ENCODE data around the gene EVI5. TPM values are rescaled to one million over a fixed set of nuclear protein-coding genes. Genes with fewer than 3 reads are reported as not detected.
"Not testable (repeated sequence)": the region's sequence is repeated elsewhere in the genome, so short reads cannot be mapped to it uniquely, and the experiment has no call there.

Gene EVI5
- total and polyA plus RNA-seq, 2 donors (not counting 1 experiment from before 2014, with no cell fraction given), result 1.5 to 36.3 TPM

GRCh38 chr1:92638498-92638897, 146.4 kb downstream of the EVI5 start:
- Mint-ChIP-seq H3K27ac (no peak overlapping the region), H3K9me3 (ENCODE audit: insufficient read depth) (peaks cover 6% of the 10 kb centered on the region), H3K27me3 (no peaks in the 10 kb centered on the region), H3K4me1 (no peaks in the 10 kb centered on the region), H3K4me3 (no peak overlapping the region)
- no peak overlapping the region for H3K27ac ChIP-seq (ENCODE audit: low read length in 2 of 2)
- no peaks in the 10 kb centered on the region for H3K4me1 ChIP-seq (ENCODE audit: control insufficient read depth in 2 of 2, insufficient read depth in 2 of 2, low read length in 2 of 2)
- no peak overlapping the region for H3K4me3 ChIP-seq (ENCODE audit: control extremely low read depth in 1 of 5, extremely low read depth in 1 of 5, insufficient read depth in 1 of 5, low read depth in 2 of 5, low read length in 4 of 5)
- TF ChIP-seq CTCF (IDR thresholded peaks at IDR 0.05), result no peak
- no peak for TF ChIP-seq EZH2 (IDR thresholded peaks at IDR 0.05; ENCODE audit: borderline replicate concordance, insufficient read depth, low read depth, low read length, poor library complexity, severe bottlenecking)
- ChIA-PET POLR2A (no interaction called here), CTCF (no interaction called here)
- H3K9ac ChIP-seq (ENCODE audit: low read length), result no peak overlapping the region
- H4K20me1 ChIP-seq (ENCODE audit: control insufficient read depth, insufficient read depth, low read length, poor library complexity, severe bottlenecking), result no peaks in the 10 kb centered on the region
- DNase-seq, result no peak
- ATAC-seq (ENCODE audit: low read depth), result no peak
- H3K79me2 ChIP-seq (ENCODE audit: control insufficient read depth, insufficient read depth, low read length), result no peaks in the 10 kb centered on the region
- peaks cover 0 to 2% (median 0%) of the 10 kb centered on the region in 3 donors for H3K9me3 ChIP-seq (ENCODE audit: control extremely low read depth in 1 of 3, control insufficient read depth in 2 of 3, insufficient read depth in 1 of 3, low read length in 2 of 3)
- H3K27me3 ChIP-seq (replicated peaks in 1 of 4; ENCODE audit: control extremely low read depth in 1 of 4, control insufficient read depth in 3 of 4, insufficient read depth in 4 of 4, low read length in 3 of 4), result no peaks in the 10 kb centered on the region
- no peak overlapping the region for H3K4me2 ChIP-seq (replicated peaks; ENCODE audit: low read depth, low read length, poor library complexity, severe bottlenecking)
- intact Hi-C loops (cut with micrococcal nuclease), result no loop called here
- H2AFZ ChIP-seq (ENCODE audit: insufficient read depth, low read depth, low read length, poor library complexity, severe bottlenecking), result no peak overlapping the region
- peaks cover 0 to 4% of the 10 kb centered on the region in 2 experiments for H3K36me3 ChIP-seq (replicated peaks in 1 of 2; ENCODE audit: control extremely low read depth in 1 of 2, control insufficient read depth in 1 of 2, extremely low read depth in 1 of 2, insufficient read depth in 2 of 2, low read length in 1 of 2)

- H3K36me3 ChIP-seq (replicated peaks in 1 of 2; ENCODE audit: control extremely low read depth in 1 of 2, control insufficient read depth in 1 of 2, extremely low read depth in 1 of 2, insufficient read depth in 2 of 2, low read length in 1 of 2); H4K20me1 ChIP-seq (ENCODE audit: control insufficient read depth, insufficient read depth, low read length, poor library complexity, severe bottlenecking); H3K9me3 ChIP-seq (ENCODE audit: control extremely low read depth in 1 of 3, control insufficient read depth in 2 of 3, insufficient read depth in 1 of 3, low read length in 2 of 3); H3K79me2 ChIP-seq (ENCODE audit: control insufficient read depth, insufficient read depth, low read length); H2AFZ ChIP-seq (ENCODE audit: insufficient read depth, low read depth, low read length, poor library complexity, severe bottlenecking); H3K27ac Mint-ChIP-seq; H3K4me3 Mint-ChIP-seq; H3K4me3 ChIP-seq (ENCODE audit: control extremely low read depth in 1 of 5, extremely low read depth in 1 of 5, insufficient read depth in 1 of 5, low read depth in 2 of 5, low read length in 4 of 5); H3K4me2 ChIP-seq (replicated peaks; ENCODE audit: low read depth, low read length, poor library complexity, severe bottlenecking); H3K27ac ChIP-seq (ENCODE audit: low read length in 2 of 2); H3K9me3 Mint-ChIP-seq (ENCODE audit: insufficient read depth); H3K4me1 ChIP-seq (ENCODE audit: control insufficient read depth in 2 of 2, insufficient read depth in 2 of 2, low read length in 2 of 2); intact Hi-C loops (cut with micrococcal nuclease); H3K4me1 Mint-ChIP-seq; CTCF ChIA-PET; H3K27me3 ChIP-seq (replicated peaks in 1 of 4; ENCODE audit: control extremely low read depth in 1 of 4, control insufficient read depth in 3 of 4, insufficient read depth in 4 of 4, low read length in 3 of 4); H3K9ac ChIP-seq (ENCODE audit: low read length); H3K27me3 Mint-ChIP-seq; DNase-seq; POLR2A ChIA-PET; ATAC-seq (ENCODE audit: low read depth): not testable (repeated sequence)
- WGBS (ENCODE audit: insufficient coverage), result 99% methylated on average over 16 of the region's 16 CpGs
Measured at GRCh38 chr1:92635203-92635602, 149.7 kb downstream of the EVI5 start.

Data from B cell (primary cell).